ENCODE results near the gene PAAF1. TPM values are rescaled to one million over a fixed set of nuclear protein-coding genes. Genes with fewer than 3 reads are reported as not detected.

The PAAF1 gene
- total and polyA plus RNA-seq, 10 of the 15 experiments (the other 5 are each of a cell fraction or from before 2014, with no cell fraction given): 13.7 to 70.6 (median 29.1) TPM

DNA sequence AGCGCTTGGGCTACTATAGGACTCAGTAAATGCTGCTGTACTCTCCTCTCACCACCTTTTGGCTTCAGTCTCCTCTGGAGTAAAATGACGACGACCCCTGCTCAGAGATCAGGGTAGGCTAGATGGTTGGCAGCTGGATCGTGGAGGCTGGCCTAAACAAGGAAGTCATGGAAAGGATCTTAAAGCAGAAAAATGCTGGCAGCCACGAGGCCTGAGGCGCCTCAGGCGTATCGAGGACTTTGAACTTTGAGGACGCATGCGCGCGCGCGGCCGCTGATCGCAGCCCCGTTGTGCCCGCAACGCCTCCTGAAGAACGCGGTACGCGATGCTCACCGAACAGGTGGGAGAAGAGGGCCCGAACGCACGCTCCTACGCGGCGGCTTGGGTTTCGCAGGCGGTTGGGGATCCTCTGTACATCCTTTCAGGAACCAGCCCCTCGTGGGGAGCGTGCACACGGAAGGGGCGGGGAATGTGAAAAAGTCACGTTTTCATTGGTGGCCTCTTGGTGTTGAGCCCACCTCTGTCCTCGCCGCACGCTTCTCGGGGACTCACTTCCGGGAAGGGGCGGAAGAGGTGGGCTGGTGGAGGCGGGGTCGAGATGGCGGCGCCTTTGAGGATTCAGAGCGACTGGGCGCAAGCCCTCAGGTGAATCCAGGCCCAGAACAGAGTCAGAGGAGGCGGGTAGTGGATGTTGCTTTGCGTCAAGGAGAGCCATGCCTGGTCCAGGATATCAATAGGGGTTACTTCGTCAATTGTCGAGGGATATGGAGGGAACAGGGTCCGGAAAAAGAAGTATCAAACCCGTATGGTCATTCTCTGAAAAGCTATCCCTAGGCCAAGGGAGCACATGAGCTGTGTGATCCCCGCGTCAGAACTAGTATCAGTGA lies at the start of gene PAAF1, which contains the start of gene COA4 (continued):
- TF ChIP-seq BCL3 (IDR thresholded peaks at IDR 0.05; ENCODE audit: borderline replicate concordance, insufficient read depth, low read depth, low read length, poor library complexity, severe bottlenecking): peak; percentile 40
- no peak for TF ChIP-seq CHD1 (IDR thresholded peaks at IDR 0.05; ENCODE audit: low read depth, low read length)
- TF ChIP-seq CHD4 (IDR thresholded peaks at IDR 0.05): no peak
- TF ChIP-seq NRF1 (conservative IDR thresholded peaks at IDR 0.05; ENCODE audit: low read depth, low read length): peak; percentile 58
- TF ChIP-seq, protein P1, sequence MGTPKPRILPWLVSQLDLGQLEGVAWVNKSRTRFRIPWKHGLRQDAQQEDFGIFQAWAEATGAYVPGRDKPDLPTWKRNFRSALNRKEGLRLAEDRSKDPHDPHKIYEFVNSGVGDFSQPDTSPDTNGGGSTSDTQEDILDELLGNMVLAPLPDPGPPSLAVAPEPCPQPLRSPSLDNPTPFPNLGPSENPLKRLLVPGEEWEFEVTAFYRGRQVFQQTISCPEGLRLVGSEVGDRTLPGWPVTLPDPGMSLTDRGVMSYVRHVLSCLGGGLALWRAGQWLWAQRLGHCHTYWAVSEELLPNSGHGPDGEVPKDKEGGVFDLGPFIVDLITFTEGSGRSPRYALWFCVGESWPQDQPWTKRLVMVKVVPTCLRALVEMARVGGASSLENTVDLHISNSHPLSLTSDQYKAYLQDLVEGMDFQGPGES (IDR thresholded peaks at IDR 0.05): no peak
- TF ChIP-seq, protein P2, sequence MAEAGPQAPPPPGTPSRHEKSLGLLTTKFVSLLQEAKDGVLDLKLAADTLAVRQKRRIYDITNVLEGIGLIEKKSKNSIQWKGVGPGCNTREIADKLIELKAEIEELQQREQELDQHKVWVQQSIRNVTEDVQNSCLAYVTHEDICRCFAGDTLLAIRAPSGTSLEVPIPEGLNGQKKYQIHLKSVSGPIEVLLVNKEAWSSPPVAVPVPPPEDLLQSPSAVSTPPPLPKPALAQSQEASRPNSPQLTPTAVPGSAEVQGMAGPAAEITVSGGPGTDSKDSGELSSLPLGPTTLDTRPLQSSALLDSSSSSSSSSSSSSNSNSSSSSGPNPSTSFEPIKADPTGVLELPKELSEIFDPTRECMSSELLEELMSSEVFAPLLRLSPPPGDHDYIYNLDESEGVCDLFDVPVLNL (IDR thresholded peaks at IDR 0.05; ENCODE audit: low read depth, low read length): no peak; the same call in 1 of the 2 replicates
- TF ChIP-seq ZBED1 (IDR thresholded peaks at IDR 0.05; ENCODE audit: borderline replicate concordance): no peak; the same call in 1 of the 2 replicates
- TF ChIP-seq CEBPB (IDR thresholded peaks at IDR 0.05; ENCODE audit: borderline replicate concordance in 1 of 2, low read depth in 2 of 2, low read length in 2 of 2): no peak
- no peak for TF ChIP-seq HDAC6 (IDR thresholded peaks at IDR 0.05; ENCODE audit: unreplicated experiment)
- no peak for TF ChIP-seq STAT1 (conservative IDR thresholded peaks at IDR 0.05)
- no peak for TF ChIP-seq SMC3 (IDR thresholded peaks at IDR 0.05; ENCODE audit: borderline replicate concordance, low read length)
- no peak; the same call in 1 of the 2 replicates for TF ChIP-seq MTA3 (IDR thresholded peaks at IDR 0.05; ENCODE audit: borderline replicate concordance, low read length)
- TF ChIP-seq NBN (IDR thresholded peaks at IDR 0.05): peak; percentile 41
- TF ChIP-seq POLR2AphosphoS5 (IDR thresholded peaks at IDR 0.05; ENCODE audit: low read length): peak; percentile 95
- TF ChIP-seq, protein P3, sequence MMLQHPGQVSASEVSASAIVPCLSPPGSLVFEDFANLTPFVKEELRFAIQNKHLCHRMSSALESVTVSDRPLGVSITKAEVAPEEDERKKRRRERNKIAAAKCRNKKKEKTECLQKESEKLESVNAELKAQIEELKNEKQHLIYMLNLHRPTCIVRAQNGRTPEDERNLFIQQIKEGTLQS (IDR thresholded peaks at IDR 0.05; ENCODE audit: borderline replicate concordance, extremely low read depth, low read depth, low read length): no peak
- TF ChIP-seq BACH1 (IDR thresholded peaks at IDR 0.05; ENCODE audit: borderline replicate concordance): peak; percentile 35; the same call in 1 of the 2 replicates
- no peak for TF ChIP-seq RBBP5 (conservative IDR thresholded peaks at IDR 0.05)
- peak; percentile 77; the same call in 1 of the 2 replicates for TF ChIP-seq CBFB (IDR thresholded peaks at IDR 0.05; ENCODE audit: low read depth)
- peak; percentile 77 for TF ChIP-seq MYC (IDR thresholded peaks at IDR 0.05; ENCODE audit: insufficient read depth, insufficient read length, insufficient replicate concordance, low read length, severe bottlenecking)
- TF ChIP-seq YBX1 (IDR thresholded peaks at IDR 0.05): no peak
